IMR-90 (cell line): ENCODE measurements around the gene ADARB2. TPM values are rescaled to one million over a fixed set of nuclear protein-coding genes. Genes with fewer than 3 reads are reported as not detected.

ENCODE experiments used
- ATAC-seq: fragments of 200-7000 bp; cut with Tn5 transposase; 2 replicates; pipeline ENCODE4 v1.9.1; 2020; ENCODE audit warnings: low read depth, mild to moderate bottlenecking, moderate library complexity
- BruUV-seq: library from RNA; stranded (reverse); fragments of 400-500 nt; replicated peaks from 2 replicates; lab custom pipeline; 2021; lab: Mats Ljungman, UMichigan
- CTCF ChIA-PET: fragments of 300-600 bp; formaldehyde crosslinking; extraction: SDS; loops from one replicate; lab custom pipeline; 2021; ENCODE audit warnings: antibody characterized with exemption; lab: Yijun Ruan, JAX
- POLR2A ChIA-PET: fragments of 300-600 bp; sonication (Branson Sonifier 250); formaldehyde crosslinking; loops from one replicate; lab custom pipeline; 2022; ENCODE audit warnings: antibody characterized with exemption; ENCODE audit not compliant: unreplicated experiment; lab: Charles Lee
- DNase-seq: peaks from one replicate; pipeline ENCODE4 v3.0.0; 2013
- H2AFZ ChIP-seq: replicated peaks from 2 replicates; pipeline ENCODE3; 2013; ENCODE audit warnings: low read length, mild to moderate bottlenecking; ENCODE audit not compliant: poor library complexity
- H2AK5ac ChIP-seq: 2 replicates; pipeline ENCODE4 v1.6.1; 2013; ENCODE audit warnings: low read depth, low read length, inconsistent platforms
- H2AK9ac ChIP-seq: replicated peaks from 2 replicates; pipeline ENCODE3; 2013; ENCODE audit warnings: mild to moderate bottlenecking, low read depth, low read length, moderate library complexity; ENCODE audit not compliant: poor library complexity
- H2BK120ac ChIP-seq: 2 replicates; pipeline ENCODE4 v1.6.1; 2013; ENCODE audit warnings: low read depth, low read length, inconsistent platforms
- H2BK15ac ChIP-seq: 3 replicates; pipeline ENCODE4 v1.6.1; 2013; ENCODE audit warnings: low read depth, low read length, inconsistent platforms
- H2BK20ac ChIP-seq: 2 replicates; pipeline ENCODE4 v1.6.1; 2013; ENCODE audit warnings: low read depth, mild to moderate bottlenecking, inconsistent platforms, low read length, moderate library complexity
- H2BK5ac ChIP-seq: 2 replicates; pipeline ENCODE4 v1.6.1; 2013; ENCODE audit warnings: mild to moderate bottlenecking, low read depth, low read length, inconsistent platforms; ENCODE audit not compliant: poor library complexity, severe bottlenecking
- H3K14ac ChIP-seq: replicated peaks from 2 replicates; pipeline ENCODE4 v1.6.1; 2013; ENCODE audit warnings: low read depth, low read length, inconsistent platforms
- H3K18ac ChIP-seq: 2 replicates; pipeline ENCODE4 v1.6.1; 2013; ENCODE audit warnings: low read depth, low read length, control low read depth
- H3K23ac ChIP-seq: 2 replicates; pipeline ENCODE4 v1.6.1; 2013; ENCODE audit warnings: low read depth, low read length, inconsistent platforms
- H3K27ac ChIP-seq: 2 replicates; pipeline ENCODE4 v1.5.1; 2013; ENCODE audit warnings: mild to moderate bottlenecking, control low read depth, low read length; ENCODE audit not compliant: insufficient read depth
- H3K27me3 ChIP-seq: 2 replicates; pipeline ENCODE4 v1.6.1; 2013; ENCODE audit warnings: low read length; ENCODE audit not compliant: control insufficient read depth, insufficient read depth
- H3K36me3 ChIP-seq: 2 replicates; pipeline ENCODE4 v1.6.1; 2013; ENCODE audit warnings: low read length, mixed read lengths; ENCODE audit not compliant: control insufficient read depth, insufficient read depth
- H3K4ac ChIP-seq: 2 replicates; pipeline ENCODE4 v1.6.1; 2013; ENCODE audit warnings: low read depth, low read length, inconsistent platforms
- H3K4me1 ChIP-seq: 2 replicates; pipeline ENCODE4 v1.6.1; 2013; ENCODE audit warnings: low read length, mixed read lengths; ENCODE audit not compliant: control insufficient read depth, insufficient read depth
- H3K4me2 ChIP-seq: 2 replicates; pipeline ENCODE4 v1.6.1; 2013; ENCODE audit warnings: low read depth, mild to moderate bottlenecking, control low read depth, low read length, moderate library complexity
- H3K4me3 ChIP-seq: 2 replicates; pipeline ENCODE4 v1.5.1; 2013; ENCODE audit warnings: low read depth, mild to moderate bottlenecking, control low read depth, low read length, moderate library complexity; ENCODE audit not compliant: insufficient read depth
- H3K56ac ChIP-seq: 2 replicates; pipeline ENCODE4 v1.6.1; 2013; ENCODE audit warnings: low read length, inconsistent platforms; ENCODE audit not compliant: insufficient read depth; ENCODE audit errors: extremely low read depth
- H3K79me1 ChIP-seq, 2 experiments: 2 replicates each; pipeline ENCODE4 v1.6.1; 2013; ENCODE audit warnings: low read length in 2 of 2, inconsistent platforms in 1 of 2, low read depth in 1 of 2
- H3K9ac ChIP-seq: 2 replicates; pipeline ENCODE4 v1.6.1; 2013; ENCODE audit warnings: low read depth, low read length, control low read depth
- H3K9me1 ChIP-seq: 2 replicates; pipeline ENCODE4 v1.6.1; 2013; ENCODE audit warnings: low read length, inconsistent platforms; ENCODE audit not compliant: insufficient read depth
- H3K9me3 ChIP-seq: 2 replicates; pipeline ENCODE4 v1.6.1; 2013; ENCODE audit warnings: low read length; ENCODE audit not compliant: control insufficient read depth, insufficient read depth
- H4K20me1 ChIP-seq: 2 replicates; pipeline ENCODE4 v1.6.1; 2013; ENCODE audit warnings: low read length, inconsistent platforms; ENCODE audit not compliant: insufficient read depth
- H4K5ac ChIP-seq: 2 replicates; pipeline ENCODE4 v1.6.1; 2013; ENCODE audit warnings: mild to moderate bottlenecking, low read depth, low read length, control low read depth
- H4K8ac ChIP-seq, 2 experiments: 2 replicates each; pipeline ENCODE4 v1.6.1; 2013; ENCODE audit warnings: low read depth in 2 of 2, low read length in 2 of 2, control low read depth in 1 of 2, inconsistent platforms in 1 of 2
- H4K91ac ChIP-seq: 2 replicates; pipeline ENCODE4 v1.6.1; 2013; ENCODE audit warnings: low read depth, low read length, inconsistent platforms; ENCODE audit not compliant: insufficient read depth
- BHLHE40 ChIP-seq: fragments of 150-350 bp; IDR thresholded peaks from 2 replicates; pipeline ENCODE4 v1.6.1; 2016; ENCODE audit warnings: mild to moderate bottlenecking, low read depth, low read length
- CEBPB ChIP-seq: IDR thresholded peaks from 2 replicates; pipeline ENCODE4 v1.6.1; 2012; ENCODE audit warnings: low read depth, low read length, improper control_type of control experiment
- CHD1 ChIP-seq: IDR thresholded peaks from 2 replicates; pipeline ENCODE4 v1.6.1; 2012; ENCODE audit warnings: low read depth, low read length, improper control_type of control experiment
- FOS ChIP-seq: fragments of 150-350 bp; IDR thresholded peaks from 2 replicates; pipeline ENCODE4 v1.6.1; 2016; ENCODE audit warnings: low read depth, low read length
- MAFK ChIP-seq: IDR thresholded peaks from 2 replicates; pipeline ENCODE4 v1.6.1; 2012; ENCODE audit warnings: low read depth, low read length, improper control_type of control experiment
- MAZ ChIP-seq: IDR thresholded peaks from 2 replicates; pipeline ENCODE4 v1.6.1; 2012; ENCODE audit warnings: low read depth, mild to moderate bottlenecking, low read length, improper control_type of control experiment, moderate library complexity, borderline replicate concordance
- MXI1 ChIP-seq: IDR thresholded peaks from 2 replicates; pipeline ENCODE4 v1.6.1; 2012; ENCODE audit warnings: low read depth, mild to moderate bottlenecking, low read length, moderate library complexity, borderline replicate concordance
- NFE2L2 ChIP-seq: fragments of 150-350 bp; IDR thresholded peaks from 2 replicates; pipeline ENCODE4 v1.6.1; 2016; ENCODE audit warnings: low read depth, mild to moderate bottlenecking, low read length
- POLR2A ChIP-seq: IDR thresholded peaks from 2 replicates; pipeline ENCODE4 v1.6.1; 2012; ENCODE audit warnings: mild to moderate bottlenecking, low read depth, low read length
- RAD21 ChIP-seq: IDR thresholded peaks from 2 replicates; pipeline ENCODE4 v1.6.1; 2012; ENCODE audit warnings: low read length, improper control_type of control experiment
- RCOR1 ChIP-seq: IDR thresholded peaks from 2 replicates; pipeline ENCODE4 v1.6.1; 2012; ENCODE audit warnings: mild to moderate bottlenecking, low read length, improper control_type of control experiment; ENCODE audit not compliant: insufficient replicate concordance
- RFX5 ChIP-seq: IDR thresholded peaks from 2 replicates; pipeline ENCODE4 v1.8.0; 2012; ENCODE audit warnings: low read depth, mild to moderate bottlenecking, low read length, moderate library complexity
- SMC3 ChIP-seq: fragments of 150-350 bp; IDR thresholded peaks from 2 replicates; pipeline ENCODE4 v1.6.1; 2016; ENCODE audit warnings: low read depth, mild to moderate bottlenecking, antibody characterized with exemption, low read length, moderate library complexity
- WGBS, 2 experiments: methylation state at CpG; one replicate each; pipeline versions ENCODE4 v1.1.5 to v1.1.7; 2013; ENCODE audit warnings: missing lambda C conversion rate in 2 of 2; ENCODE audit not compliant: insufficient read length in 1 of 2; ENCODE audit errors: extremely low coverage in 2 of 2; 5-methylcytosine and 5-hydroxymethylcytosine counted together
- dilution Hi-C: fragments of 300-500 bp; cut with HindIII; formaldehyde crosslinking; loops from one replicate; pipeline ENCODE4 v1.14.3; 2018; ENCODE audit warnings: low sequenced_read_pairs; ENCODE audit not compliant: unreplicated experiment
- in situ Hi-C: fragments of 300-500 bp; cut with MboI; formaldehyde crosslinking; loops from 3 replicates; pipeline ENCODE4 v1.14.3; 2019; ENCODE audit warnings: low sequenced_read_pairs, inconsistent platforms, mixed read lengths
- intact Hi-C: fragments of 100-400 bp; cut with micrococcal nuclease; formaldehyde crosslinking; loops from 2 replicates; pipeline ENCODE4 v1.10.0; 2022
- polyA plus RNA-seq, 3 experiments: library from polyadenylated mRNA; depleted of rRNA; stranded (reverse); fragments of >200 nt; gene quantifications; 2 replicates each; pipeline ENCODE4 v1.2.3, GENCODE V29; 2012; ENCODE audit warnings: low replicate concordance in 1 of 3
- total RNA-seq: library from RNA; depleted of rRNA; stranded (reverse); fragments of >200 nt; gene quantifications from 2 replicates; pipeline ENCODE4 v1.2.3, GENCODE V29; 2012
- TF ChIP-seq, protein P1 (sequence below): fragments of 150-350 bp; IDR thresholded peaks from 2 replicates; pipeline ENCODE4 v1.6.1; 2017; ENCODE audit warnings: mild to moderate bottlenecking, antibody characterized with exemption, low read length, low read depth
- TF ChIP-seq, protein P2 (sequence below): conservative IDR thresholded peaks from 2 replicates; pipeline ENCODE4 v1.5.1; 2012; ENCODE audit warnings: mild to moderate bottlenecking, low read depth, low read length, improper control_type of control experiment
- TF ChIP-seq, protein P3 (sequence below): fragments of 150-350 bp; IDR thresholded peaks from 2 replicates; pipeline ENCODE4 v1.6.1; 2016; ENCODE audit warnings: low read depth, mild to moderate bottlenecking, low read length, moderate library complexity, borderline replicate concordance

ADARB2 gene
- total and polyA plus RNA-seq, 2 of the 4 experiments (the other 2 are of a cell fraction) = not detected

DNA sequence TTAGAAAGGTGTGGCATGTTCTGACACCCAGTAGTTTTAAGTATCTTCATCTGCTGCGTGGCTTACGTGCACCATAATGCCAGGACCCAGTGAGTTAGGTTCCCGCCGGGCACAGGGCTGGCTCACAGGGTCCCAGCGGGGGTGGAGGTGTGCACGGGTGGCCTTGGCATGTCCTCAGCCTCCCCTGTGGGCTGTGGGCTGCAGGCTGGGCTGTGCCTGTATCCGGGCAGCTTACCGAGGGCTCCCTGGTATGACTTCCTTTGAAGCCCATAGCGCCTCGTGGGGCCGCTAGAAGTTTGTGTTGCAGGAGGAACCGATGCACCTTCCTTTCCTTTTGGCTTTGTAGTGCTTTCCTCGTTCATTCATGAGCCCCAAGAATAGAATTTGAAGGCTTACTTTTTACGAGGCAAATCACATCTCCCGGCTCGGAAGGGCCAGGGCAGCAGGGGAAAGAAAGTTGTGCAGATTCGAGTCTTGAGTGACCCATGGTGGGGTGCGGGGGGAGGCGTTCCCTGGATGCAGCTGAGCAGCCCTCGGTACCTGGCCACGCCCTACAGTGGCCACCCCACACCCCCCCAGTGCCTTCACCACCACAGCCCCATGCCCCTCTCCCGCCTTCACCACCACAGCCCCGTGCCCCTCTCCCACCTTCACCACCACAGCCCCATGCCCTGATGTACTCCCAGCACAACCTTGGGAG lies 568.0 kb downstream of the ADARB2 start:
- no peaks in the 10 kb centered on the region; the same call in 1 of the 2 replicates for H3K27me3 ChIP-seq
- in situ Hi-C loops = no loop called here
- no peaks in the 10 kb centered on the region for H3K4me1 ChIP-seq

More for the DNA sequence above, 568.0 kb downstream of the ADARB2 start:
- no peak overlapping the region for H2BK20ac ChIP-seq
- H3K79me1 ChIP-seq = no peaks in the 10 kb centered on the region
- no peaks in the 10 kb centered on the region for H3K36me3 ChIP-seq
- H4K91ac ChIP-seq = no peak overlapping the region
- TF ChIP-seq POLR2A (no peak), MAFK (no peak), CEBPB (no peak), RCOR1 (no peak), MAZ (no peak), MXI1 (no peak), SMC3 (no peak), RFX5 (no peak), FOS (no peak), BHLHE40 (no peak), CHD1 (no peak), NFE2L2 (no peak), RAD21 (no peak)
- TF ChIP-seq, protein P1, sequence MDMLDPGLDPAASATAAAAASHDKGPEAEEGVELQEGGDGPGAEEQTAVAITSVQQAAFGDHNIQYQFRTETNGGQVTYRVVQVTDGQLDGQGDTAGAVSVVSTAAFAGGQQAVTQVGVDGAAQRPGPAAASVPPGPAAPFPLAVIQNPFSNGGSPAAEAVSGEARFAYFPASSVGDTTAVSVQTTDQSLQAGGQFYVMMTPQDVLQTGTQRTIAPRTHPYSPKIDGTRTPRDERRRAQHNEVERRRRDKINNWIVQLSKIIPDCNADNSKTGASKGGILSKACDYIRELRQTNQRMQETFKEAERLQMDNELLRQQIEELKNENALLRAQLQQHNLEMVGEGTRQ = no peak
- TF ChIP-seq, protein P2, sequence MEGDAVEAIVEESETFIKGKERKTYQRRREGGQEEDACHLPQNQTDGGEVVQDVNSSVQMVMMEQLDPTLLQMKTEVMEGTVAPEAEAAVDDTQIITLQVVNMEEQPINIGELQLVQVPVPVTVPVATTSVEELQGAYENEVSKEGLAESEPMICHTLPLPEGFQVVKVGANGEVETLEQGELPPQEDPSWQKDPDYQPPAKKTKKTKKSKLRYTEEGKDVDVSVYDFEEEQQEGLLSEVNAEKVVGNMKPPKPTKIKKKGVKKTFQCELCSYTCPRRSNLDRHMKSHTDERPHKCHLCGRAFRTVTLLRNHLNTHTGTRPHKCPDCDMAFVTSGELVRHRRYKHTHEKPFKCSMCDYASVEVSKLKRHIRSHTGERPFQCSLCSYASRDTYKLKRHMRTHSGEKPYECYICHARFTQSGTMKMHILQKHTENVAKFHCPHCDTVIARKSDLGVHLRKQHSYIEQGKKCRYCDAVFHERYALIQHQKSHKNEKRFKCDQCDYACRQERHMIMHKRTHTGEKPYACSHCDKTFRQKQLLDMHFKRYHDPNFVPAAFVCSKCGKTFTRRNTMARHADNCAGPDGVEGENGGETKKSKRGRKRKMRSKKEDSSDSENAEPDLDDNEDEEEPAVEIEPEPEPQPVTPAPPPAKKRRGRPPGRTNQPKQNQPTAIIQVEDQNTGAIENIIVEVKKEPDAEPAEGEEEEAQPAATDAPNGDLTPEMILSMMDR = no peak
- TF ChIP-seq, protein P3, sequence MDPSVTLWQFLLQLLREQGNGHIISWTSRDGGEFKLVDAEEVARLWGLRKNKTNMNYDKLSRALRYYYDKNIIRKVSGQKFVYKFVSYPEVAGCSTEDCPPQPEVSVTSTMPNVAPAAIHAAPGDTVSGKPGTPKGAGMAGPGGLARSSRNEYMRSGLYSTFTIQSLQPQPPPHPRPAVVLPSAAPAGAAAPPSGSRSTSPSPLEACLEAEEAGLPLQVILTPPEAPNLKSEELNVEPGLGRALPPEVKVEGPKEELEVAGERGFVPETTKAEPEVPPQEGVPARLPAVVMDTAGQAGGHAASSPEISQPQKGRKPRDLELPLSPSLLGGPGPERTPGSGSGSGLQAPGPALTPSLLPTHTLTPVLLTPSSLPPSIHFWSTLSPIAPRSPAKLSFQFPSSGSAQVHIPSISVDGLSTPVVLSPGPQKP = no peak
- POLR2A ChIA-PET = no interaction called here
- DNase-seq (no peak), ATAC-seq (no peak)
- no peaks in the 10 kb centered on the region for H3K9me3 ChIP-seq
- no peak overlapping the region for H3K23ac ChIP-seq
- CTCF ChIA-PET = no interaction called here
- H2BK120ac ChIP-seq = no peak overlapping the region
- H2AFZ ChIP-seq = no peak overlapping the region
- H3K27ac ChIP-seq = no peak overlapping the region
- H2AK9ac ChIP-seq = no peak overlapping the region
- no peak overlapping the region for H2BK5ac ChIP-seq
- no peak overlapping the region for H4K8ac ChIP-seq
- H3K9ac ChIP-seq = no peak overlapping the region
- no peak overlapping the region for H3K4ac ChIP-seq
- H3K18ac ChIP-seq = no peak overlapping the region
- no peak overlapping the region for H3K4me2 ChIP-seq
- no peak overlapping the region for H2AK5ac ChIP-seq
- intact Hi-C loops (no loop called here), dilution Hi-C loops (no loop called here)
- no peak overlapping the region for H3K4me3 ChIP-seq
- H3K14ac ChIP-seq = no peak overlapping the region
- H3K9me1 ChIP-seq = no peaks in the 10 kb centered on the region; the same call in 1 of the 2 replicates
- no TSS peak for BruUV-seq
- 100% methylated on average over 1 of the region's 23 CpGs; no CpG with 5 or more reads in 1 of the 2 experiments for WGBS, 2 experiments
- no peak overlapping the region for H4K5ac ChIP-seq
- no peak overlapping the region for H2BK15ac ChIP-seq
- H4K20me1 ChIP-seq = no peaks in the 10 kb centered on the region
- H3K56ac ChIP-seq = no peak overlapping the region
